ENCODE results near the gene TNFSF9. TPM values are rescaled to one million over a fixed set of nuclear protein-coding genes. Genes with fewer than 3 reads are reported as not detected.
"Not testable (repeated sequence)": the region's sequence is repeated elsewhere in the genome, so short reads cannot be mapped to it uniquely, and the experiment has no call there.

Gene TNFSF9
- total and polyA plus RNA-seq, 2 experiments from 2014 or later, result 0.22 to 0.58 TPM

DNA sequence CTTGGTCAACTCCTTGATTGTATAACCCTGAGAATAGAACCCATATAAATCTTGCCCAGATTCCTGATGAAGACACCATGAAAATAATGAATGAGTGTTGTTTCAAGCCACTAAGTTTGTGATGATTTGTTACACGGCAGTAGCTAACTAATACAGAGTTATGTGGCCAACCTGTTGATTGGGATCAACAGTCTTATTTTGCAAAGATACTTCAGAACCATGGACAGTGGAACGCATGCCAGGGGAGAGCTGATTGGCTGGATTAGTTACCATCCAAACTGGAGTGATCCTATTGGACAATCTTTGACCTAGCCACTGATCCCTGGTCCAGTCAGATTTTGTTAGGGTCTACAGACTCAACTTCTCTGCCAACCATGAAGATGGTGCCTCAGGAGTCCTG, 33.6 kb downstream of the TNFSF9 start:
- H2AFZ ChIP-seq, result no peak overlapping the region
- no peaks in the 10 kb centered on the region for H3K9me2 ChIP-seq (ENCODE audit: insufficient read depth)
- no peaks in the 10 kb centered on the region for H3K79me2 ChIP-seq (ENCODE audit: insufficient read depth)
- H3K27ac ChIP-seq, result no peak overlapping the region
- no peaks in the 10 kb centered on the region for H3F3A ChIP-seq (ENCODE audit: insufficient read depth)
- H3K4me3 ChIP-seq, result no peak overlapping the region
- H3K9ac ChIP-seq, result no peak overlapping the region
- in situ Hi-C loops (cut with MboI), result no loop called here
- no peaks in the 10 kb centered on the region for H3K36me3 ChIP-seq (ENCODE audit: low read depth)
- H3K27me3 ChIP-seq (replicated peaks; ENCODE audit: insufficient read depth), result peaks cover 34% of the 10 kb centered on the region
- no peaks in the 10 kb centered on the region for H3K4me1 ChIP-seq (ENCODE audit: insufficient read depth)
- 60 to 61% methylated on average over 2 of the region's 2 CpGs for WGBS, 2 experiments (ENCODE audit: low coverage in 1 of 2, low lambda C conversion rate in 2 of 2, missing lambda C conversion rate in 2 of 2)
- TF ChIP-seq EZH2 (IDR thresholded peaks at IDR 0.05; ENCODE audit: insufficient read depth, poor library complexity, severe bottlenecking) (no peak), EZH2phosphoT487 (IDR thresholded peaks at IDR 0.05; ENCODE audit: insufficient read depth, low read depth) (no peak)
- H3K4me2 ChIP-seq (ENCODE audit: unreplicated experiment), result no peak overlapping the region
- H3K9me3 ChIP-seq (ENCODE audit: low read depth), result no peaks in the 10 kb centered on the region
- peak; percentile 46 for DNase-seq
- no peaks in the 10 kb centered on the region for H4K20me1 ChIP-seq (ENCODE audit: insufficient read depth)

DNA sequence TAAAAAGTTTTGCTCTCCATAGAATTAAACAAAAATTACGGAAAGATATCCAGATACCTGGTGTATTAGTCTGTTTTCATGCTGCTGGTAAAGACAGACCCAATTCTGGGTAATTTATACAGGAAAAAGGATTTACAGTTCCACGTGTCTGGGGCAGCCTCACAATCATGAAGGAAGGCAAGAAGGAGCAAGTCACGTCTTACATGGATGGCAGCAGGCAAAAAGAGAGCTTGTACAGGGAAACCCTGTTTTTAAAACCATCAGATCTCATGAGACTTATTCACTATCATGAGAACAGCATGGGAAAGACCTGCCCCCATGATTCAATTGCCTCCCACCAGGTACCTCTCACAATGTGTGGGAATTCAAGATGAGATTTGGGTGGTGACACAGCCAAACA, 35.9 kb downstream of the TNFSF9 start:
- H3K27ac ChIP-seq; DNase-seq; H3K36me3 ChIP-seq (ENCODE audit: low read depth); H3K9me3 ChIP-seq (ENCODE audit: low read depth); H3K4me2 ChIP-seq (ENCODE audit: unreplicated experiment); in situ Hi-C loops (cut with MboI); H3K9ac ChIP-seq; H3K79me2 ChIP-seq (ENCODE audit: insufficient read depth); H3K4me3 ChIP-seq; H3K9me2 ChIP-seq (ENCODE audit: insufficient read depth); H3F3A ChIP-seq (ENCODE audit: insufficient read depth); H3K4me1 ChIP-seq (ENCODE audit: insufficient read depth); H4K20me1 ChIP-seq (ENCODE audit: insufficient read depth); H2AFZ ChIP-seq: not testable (repeated sequence)
- peaks cover 41% of the 10 kb centered on the region for H3K27me3 ChIP-seq (replicated peaks; ENCODE audit: insufficient read depth)
- 42% methylated on average over 3 of the region's 3 CpGs for WGBS, 2 experiments (ENCODE audit: low coverage in 1 of 2, low lambda C conversion rate in 2 of 2, missing lambda C conversion rate in 2 of 2)

DNA sequence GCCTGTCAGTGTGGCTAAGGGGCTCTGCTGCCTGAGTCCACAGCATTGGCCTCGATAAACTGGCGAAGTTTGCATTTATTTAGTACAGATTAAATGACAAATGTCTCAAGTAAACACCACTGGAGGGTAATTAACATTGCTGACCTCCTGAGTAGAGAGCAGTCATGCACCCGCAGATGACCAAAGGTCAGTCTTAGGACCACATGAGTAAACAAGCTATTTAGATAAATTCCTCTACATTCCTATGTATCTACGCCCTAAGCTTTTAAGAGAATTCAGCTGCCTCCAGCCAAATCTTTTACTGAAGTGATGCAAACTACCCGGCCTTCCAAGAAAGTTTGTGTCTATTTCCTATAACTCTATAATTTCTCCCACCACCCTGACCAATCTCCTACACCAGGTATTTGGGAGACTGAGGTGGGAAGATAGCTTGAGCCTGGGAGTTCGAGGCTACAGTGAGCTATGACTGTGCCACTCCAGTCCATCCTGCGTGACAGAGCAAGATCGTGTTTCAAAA, 37.2 kb downstream of the TNFSF9 start:
- H3K4me3 ChIP-seq, result no peak overlapping the region
- H4K20me1 ChIP-seq (ENCODE audit: insufficient read depth), result no peaks in the 10 kb centered on the region
- H3K4me1 ChIP-seq (ENCODE audit: insufficient read depth), result no peaks in the 10 kb centered on the region
- H3K4me2 ChIP-seq (ENCODE audit: unreplicated experiment), result no peak overlapping the region
- no peak overlapping the region for H2AFZ ChIP-seq
- in situ Hi-C loops (cut with MboI), result no loop called here
- WGBS, 2 experiments (ENCODE audit: low coverage in 1 of 2, low lambda C conversion rate in 2 of 2, missing lambda C conversion rate in 2 of 2), result 58 to 67% methylated on average over 8 of the region's 8 CpGs
- TF ChIP-seq EZH2phosphoT487 (IDR thresholded peaks at IDR 0.05; ENCODE audit: insufficient read depth, low read depth), result no peak
- no peak for TF ChIP-seq EZH2 (IDR thresholded peaks at IDR 0.05; ENCODE audit: insufficient read depth, poor library complexity, severe bottlenecking)
- no peak overlapping the region for H3K27ac ChIP-seq
- no peaks in the 10 kb centered on the region for H3K79me2 ChIP-seq (ENCODE audit: insufficient read depth)
- no peaks in the 10 kb centered on the region for H3K9me2 ChIP-seq (ENCODE audit: insufficient read depth)
- no peaks in the 10 kb centered on the region for H3F3A ChIP-seq (ENCODE audit: insufficient read depth)
- no peak for DNase-seq
- H3K9ac ChIP-seq, result no peak overlapping the region
- H3K27me3 ChIP-seq (replicated peaks; ENCODE audit: insufficient read depth), result peaks cover 36% of the 10 kb centered on the region
- no peaks in the 10 kb centered on the region for H3K36me3 ChIP-seq (ENCODE audit: low read depth)
- H3K9me3 ChIP-seq (ENCODE audit: low read depth), result no peaks in the 10 kb centered on the region

DNA sequence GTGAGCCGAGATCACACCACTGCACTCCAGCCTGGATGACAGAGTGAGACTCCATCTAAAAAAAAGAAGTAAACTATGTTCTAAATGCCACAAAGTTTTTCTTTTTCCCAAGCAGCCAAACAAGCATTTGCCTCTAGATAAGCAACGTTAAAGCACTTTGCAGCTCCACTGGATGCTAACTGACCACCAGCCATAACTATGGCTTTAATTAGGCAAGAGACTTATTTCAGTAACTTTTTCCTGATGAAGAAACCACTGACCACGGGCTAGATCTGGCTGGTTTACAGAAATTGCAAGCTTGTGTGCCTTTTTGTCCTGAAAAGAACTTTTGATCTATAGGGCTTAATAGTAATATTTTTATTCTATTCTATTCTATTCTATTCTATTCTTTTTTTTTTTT, 38.0 kb downstream of the TNFSF9 start:
- DNase-seq, result no peak
- no peaks in the 10 kb centered on the region for H3K36me3 ChIP-seq (ENCODE audit: low read depth)
- 36 to 51% methylated on average over 3 of the region's 3 CpGs for WGBS, 2 experiments (ENCODE audit: low coverage in 1 of 2, low lambda C conversion rate in 2 of 2, missing lambda C conversion rate in 2 of 2)
- no peaks in the 10 kb centered on the region for H3K79me2 ChIP-seq (ENCODE audit: insufficient read depth)
- H4K20me1 ChIP-seq (ENCODE audit: insufficient read depth), result no peaks in the 10 kb centered on the region
- no peak overlapping the region for H3K4me2 ChIP-seq (ENCODE audit: unreplicated experiment)
- H3K9me3 ChIP-seq (ENCODE audit: low read depth), result no peaks in the 10 kb centered on the region
- in situ Hi-C loops (cut with MboI), result no loop called here
- H3K27me3 ChIP-seq (replicated peaks; ENCODE audit: insufficient read depth), result peaks cover 36% of the 10 kb centered on the region
- H3K9ac ChIP-seq, result no peak overlapping the region
- no peak overlapping the region for H3K4me3 ChIP-seq
- H3F3A ChIP-seq (ENCODE audit: insufficient read depth), result no peaks in the 10 kb centered on the region
- no peak overlapping the region for H2AFZ ChIP-seq
- H3K4me1 ChIP-seq (ENCODE audit: insufficient read depth), result no peaks in the 10 kb centered on the region
- TF ChIP-seq EZH2phosphoT487 (IDR thresholded peaks at IDR 0.05; ENCODE audit: insufficient read depth, low read depth) (no peak), EZH2 (IDR thresholded peaks at IDR 0.05; ENCODE audit: insufficient read depth, poor library complexity, severe bottlenecking) (no peak)
- no peaks in the 10 kb centered on the region for H3K9me2 ChIP-seq (ENCODE audit: insufficient read depth)
- no peak overlapping the region for H3K27ac ChIP-seq

DNA sequence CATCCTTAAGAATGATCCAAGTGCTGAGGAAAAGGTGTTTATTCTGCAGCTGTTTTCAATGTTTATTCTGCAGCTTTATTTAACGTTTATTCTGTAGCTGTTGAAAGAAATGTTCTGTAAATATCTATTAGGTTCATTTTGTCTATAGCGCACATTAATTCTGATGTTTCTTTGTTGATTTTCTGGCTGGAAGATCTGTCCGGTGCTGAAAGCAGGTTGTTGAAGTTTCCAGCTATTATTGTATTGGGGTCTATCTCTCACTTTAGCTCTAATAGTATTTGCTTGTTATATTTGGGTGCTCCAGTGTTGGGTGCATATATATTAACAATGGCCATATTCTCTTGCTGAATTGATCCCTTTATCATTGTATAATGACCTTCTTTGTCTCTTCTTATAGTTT, 39.9 kb downstream of the TNFSF9 start:
- H4K20me1 ChIP-seq (ENCODE audit: insufficient read depth), result no peaks in the 10 kb centered on the region
- H3K9me2 ChIP-seq (ENCODE audit: insufficient read depth), result no peaks in the 10 kb centered on the region
- H3F3A ChIP-seq (ENCODE audit: insufficient read depth), result no peaks in the 10 kb centered on the region
- no peak overlapping the region for H3K4me3 ChIP-seq
- H3K4me1 ChIP-seq (ENCODE audit: insufficient read depth), result no peaks in the 10 kb centered on the region
- no peak overlapping the region for H2AFZ ChIP-seq
- H3K79me2 ChIP-seq (ENCODE audit: insufficient read depth), result no peaks in the 10 kb centered on the region
- in situ Hi-C loops (cut with MboI), result no loop called here
- TF ChIP-seq EZH2 (IDR thresholded peaks at IDR 0.05; ENCODE audit: insufficient read depth, poor library complexity, severe bottlenecking) (no peak), EZH2phosphoT487 (IDR thresholded peaks at IDR 0.05; ENCODE audit: insufficient read depth, low read depth) (no peak)
- no peak overlapping the region for H3K27ac ChIP-seq
- no peaks in the 10 kb centered on the region for H3K36me3 ChIP-seq (ENCODE audit: low read depth)
- peaks cover 50% of the 10 kb centered on the region for H3K27me3 ChIP-seq (replicated peaks; ENCODE audit: insufficient read depth)
- WGBS, 2 experiments (ENCODE audit: low coverage in 1 of 2, low lambda C conversion rate in 2 of 2, missing lambda C conversion rate in 2 of 2), result 49 to 58% methylated on average over 3 of the region's 3 CpGs
- no peak overlapping the region for H3K4me2 ChIP-seq (ENCODE audit: unreplicated experiment)
- H3K9ac ChIP-seq, result no peak overlapping the region
- no peaks in the 10 kb centered on the region for H3K9me3 ChIP-seq (ENCODE audit: low read depth)
- DNase-seq, result no peak

Data from GM23248 (cell line).